Panc1 (cell line): Measurements from ENCODE around the gene GALNT9. TPM values are rescaled to one million over a fixed set of nuclear protein-coding genes. Genes with fewer than 3 reads are reported as not detected.
"Not testable (repeated sequence)": the region's sequence is repeated elsewhere in the genome, so short reads cannot be mapped to it uniquely, and the experiment has no call there.

Experiments
- ATAC-seq: fragments of 200-7000 bp; cut with Tn5 transposase; 2 replicates; pipeline ENCODE4 v1.9.1; 2020; ENCODE audit warnings: mild to moderate bottlenecking, moderate library complexity
- BruUV-seq: library from RNA; stranded (reverse); fragments of 400-500 nt; replicated peaks from 2 replicates; lab custom pipeline; 2021; lab: Mats Ljungman, UMichigan
- CTCF ChIA-PET: fragments of 300-600 bp; sonication (Branson Sonifier 250); formaldehyde crosslinking; loops from one replicate; lab custom pipeline; 2022; ENCODE audit warnings: antibody characterized with exemption; lab: Charles Lee
- POLR2A ChIA-PET: fragments of 300-600 bp; sonication (Branson Sonifier 250); formaldehyde crosslinking; loops from one replicate; lab custom pipeline; 2022; ENCODE audit warnings: antibody characterized with exemption; lab: Charles Lee
- DNase-seq: peaks from one replicate; pipeline ENCODE4 v3.0.0-alpha.2; 2010; ENCODE audit warnings: low read depth, low spot score
- H3K27ac ChIP-seq: 2 replicates; pipeline ENCODE4 v1.5.1; 2011; ENCODE audit warnings: mild to moderate bottlenecking, low read length, inconsistent platforms
- H3K27me3 ChIP-seq: fragments of 200-500 bp; sonication (Bioruptor generic); 2 replicates; pipeline ENCODE4 v1.6.0; 2014; ENCODE audit warnings: low read length, inconsistent platforms; ENCODE audit not compliant: control insufficient read depth, insufficient read depth
- H3K36me3 ChIP-seq: fragments of 200-500 bp; sonication (Bioruptor generic); 2 replicates; pipeline ENCODE4 v1.5.1; 2014; ENCODE audit warnings: inconsistent platforms, mild to moderate bottlenecking, low read length, moderate library complexity; ENCODE audit not compliant: control insufficient read depth, insufficient read depth
- H3K4me1 ChIP-seq: 2 replicates; pipeline ENCODE4 v1.5.1; 2011; ENCODE audit warnings: inconsistent platforms, mild to moderate bottlenecking, low read length, moderate library complexity; ENCODE audit not compliant: control insufficient read depth, insufficient read depth
- H3K4me3 ChIP-seq, 2 experiments: 2 replicates each; pipeline ENCODE4 v1.5.1; 2011 to 2012; ENCODE audit warnings: low read depth in 2 of 2, low read length in 2 of 2, mild to moderate bottlenecking in 2 of 2, inconsistent platforms in 1 of 2, moderate library complexity in 1 of 2
- H3K9me3 ChIP-seq: fragments of 200-500 bp; sonication (Bioruptor generic); 2 replicates; pipeline ENCODE4 v1.5.1; 2014; ENCODE audit warnings: low read depth, mild to moderate bottlenecking, inconsistent platforms, low read length, moderate library complexity; ENCODE audit not compliant: control insufficient read depth, insufficient read depth
- CTCF ChIP-seq: fragments of 450-650 bp; IDR thresholded peaks from 2 replicates; pipeline ENCODE4 v1.5.1; 2017; ENCODE audit warnings: mild to moderate bottlenecking
- POLR2AphosphoS5 ChIP-seq: IDR thresholded peaks from 2 replicates; pipeline ENCODE4 v1.6.1; 2012; ENCODE audit warnings: mild to moderate bottlenecking, low read depth, low read length, moderate library complexity
- REST ChIP-seq, 2 experiments: IDR thresholded peaks; 2 replicates each; pipeline ENCODE4 v1.6.1; 2011 to 2012; ENCODE audit warnings: low read depth in 2 of 2, control low read depth in 1 of 2, low read length in 1 of 2, mild to moderate bottlenecking in 1 of 2, moderate library complexity in 1 of 2; ENCODE audit not compliant: insufficient read depth in 1 of 2
- SIN3A ChIP-seq: IDR thresholded peaks from 2 replicates; pipeline ENCODE4 v1.6.1; 2012; ENCODE audit warnings: low read depth, mild to moderate bottlenecking, low read length, moderate library complexity, borderline replicate concordance; ENCODE audit not compliant: insufficient read depth
- TCF7L2 ChIP-seq: IDR thresholded peaks from 2 replicates; pipeline ENCODE4 v1.6.1; 2011; ENCODE audit warnings: mild to moderate bottlenecking, low read depth, low read length, inconsistent platforms
- in situ Hi-C: cut with HindIII; loops from 2 replicates; pipeline ENCODE4 v1.10.0; 2016; ENCODE audit warnings: low sequenced_read_pairs, low pct_unique_long_range_greater_than_20kb
- intact Hi-C: fragments of 100-400 bp; cut with micrococcal nuclease; formaldehyde crosslinking; loops from one replicate; pipeline ENCODE4 v1.10.0; 2022; ENCODE audit not compliant: unreplicated experiment
- total RNA-seq: library from RNA; stranded (reverse); gene quantifications from one replicate; pipeline ENCODE4 v1.2.1, GENCODE V29; 2021; ENCODE audit not compliant: unreplicated experiment

The GALNT9 gene
- total RNA-seq, 1 experiment from 2014 or later, result 0.33 TPM

DNA sequence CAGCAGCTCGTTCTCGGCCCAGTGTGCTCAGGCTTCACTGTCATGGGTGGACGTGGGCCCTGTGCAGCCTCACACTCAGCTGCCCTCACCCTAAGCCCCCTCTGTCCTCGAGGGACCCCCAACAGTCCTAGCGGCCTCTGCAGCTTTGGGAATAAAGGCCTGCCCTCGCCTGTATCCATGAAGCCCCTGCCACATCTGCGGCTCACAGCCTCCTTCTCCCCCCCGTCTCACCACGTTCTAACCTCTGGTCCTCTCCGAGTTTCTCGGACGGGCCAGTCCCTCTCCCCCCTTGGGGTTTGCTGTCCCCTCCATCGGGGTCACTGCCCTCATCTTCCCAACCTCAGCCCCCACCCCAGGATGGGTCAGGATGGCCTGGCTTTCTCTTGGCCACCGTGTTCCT is 30.2 kb upstream of the GALNT9 start:
- BruUV-seq, result no TSS peak
- intact Hi-C loops, result no loop called here

DNA sequence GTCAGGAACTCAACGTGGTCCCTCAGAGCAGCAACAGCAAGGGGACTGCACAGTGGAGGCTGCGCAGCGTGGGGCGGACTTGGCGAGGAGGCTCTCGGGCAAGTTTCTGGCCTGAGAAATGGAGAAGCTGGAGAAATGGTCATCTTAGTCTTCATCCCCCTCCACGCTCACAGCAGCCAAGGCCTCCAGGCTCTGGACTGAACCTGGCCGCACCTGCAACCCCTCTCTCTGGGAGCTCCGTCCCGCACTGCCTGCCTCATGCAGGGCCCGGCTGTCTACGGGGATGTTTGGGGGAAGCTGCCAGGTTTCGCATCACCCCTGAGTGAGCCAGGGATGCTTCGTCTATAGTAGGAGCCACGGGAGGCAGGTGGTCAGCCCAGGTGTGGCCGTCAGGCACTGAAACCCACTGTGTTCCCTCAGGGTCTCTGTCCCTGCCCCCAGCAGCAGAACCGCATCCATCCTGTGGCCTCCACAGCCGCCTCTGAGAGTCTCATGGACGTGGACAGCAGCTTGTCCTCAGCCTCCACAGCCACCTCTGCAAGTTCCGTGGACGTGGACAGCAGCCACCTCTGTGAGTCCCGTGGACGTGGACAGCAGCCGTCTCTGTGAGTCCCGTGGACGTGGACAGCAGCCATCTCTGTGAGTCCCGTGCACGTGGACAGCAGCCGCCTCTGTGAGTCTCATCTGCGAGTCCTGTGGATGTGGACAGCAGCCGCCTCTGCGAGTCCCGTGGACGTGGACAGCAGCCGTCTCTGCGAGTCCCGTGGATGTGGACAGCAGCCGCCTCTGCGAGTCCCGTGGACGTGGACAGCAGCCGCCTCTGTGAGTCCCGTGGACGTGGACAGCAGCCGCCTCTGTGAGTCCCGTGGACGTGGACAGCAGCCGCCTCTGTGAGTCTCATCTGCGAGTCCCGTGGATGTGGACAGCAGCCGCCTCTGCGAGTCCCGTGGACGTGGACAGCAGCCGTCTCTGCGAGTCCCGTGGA is 29.1 kb upstream of the GALNT9 start:
- BruUV-seq, H3K4me3 ChIP-seq, H3K36me3 ChIP-seq, ATAC-seq, CTCF ChIA-PET, H3K27me3 ChIP-seq, POLR2A ChIA-PET, DNase-seq, H3K27ac ChIP-seq, H3K9me3 ChIP-seq, in situ Hi-C loops, intact Hi-C loops, H3K4me1 ChIP-seq: not testable (repeated sequence)

More for the DNA sequence above, 30.2 kb upstream of the GALNT9 start:
- ATAC-seq, result no peak
- H3K27me3 ChIP-seq, result no peaks in the 10 kb centered on the region
- no peaks in the 10 kb centered on the region for H3K36me3 ChIP-seq
- CTCF ChIA-PET, result no interaction called here
- POLR2A ChIA-PET, result no interaction called here
- H3K9me3 ChIP-seq, result no peaks in the 10 kb centered on the region
- in situ Hi-C loops, result no loop called here
- no peak for DNase-seq
- TF ChIP-seq SIN3A (no peak), TCF7L2 (no peak), CTCF (no peak), REST (IDR thresholded peaks at IDR 0.05; ENCODE audit: insufficient read depth in 1 of 2, low read depth in 2 of 2, low read length in 1 of 2) (no peak), POLR2AphosphoS5 (no peak)
- no peak overlapping the region for H3K4me3 ChIP-seq
- H3K4me1 ChIP-seq, result peaks cover 3% of the 10 kb centered on the region; the same call in 1 of the 2 replicates
- no peak overlapping the region for H3K27ac ChIP-seq

GRCh38 chr12:132357623-132358186 is 28.3 kb upstream of the GALNT9 start:
- Histone ChIP-seq H3K9me3 (no peaks in the 10 kb centered on the region), H3K4me3 (no peak overlapping the region), H3K27me3 (no peaks in the 10 kb centered on the region), H3K4me1 (peaks cover 3% of the 10 kb centered on the region; the same call in 1 of the 2 replicates), H3K27ac (no peak overlapping the region), H3K36me3 (no peaks in the 10 kb centered on the region)
- no peak for ATAC-seq
- no peak for DNase-seq
- intact Hi-C loops, result no loop called here
- in situ Hi-C loops, result no loop called here
- TF ChIP-seq TCF7L2, result no peak
- TF ChIP-seq POLR2AphosphoS5, result no peak
- no peak for TF ChIP-seq CTCF
- no peak for TF ChIP-seq SIN3A
- ChIA-PET POLR2A (no interaction called here), CTCF (no interaction called here)
- no TSS peak for BruUV-seq
